H1 (cell line): ENCODE data around the gene A2ML1. TPM values are rescaled to one million over a fixed set of nuclear protein-coding genes. Genes with fewer than 3 reads are reported as not detected.

Experiments used
- CTCF ChIA-PET: fragments of 300-600 bp; sonication (Branson Sonifier 250); formaldehyde crosslinking; loops from one replicate; lab custom pipeline; 2021; ENCODE audit not compliant: partially characterized antibody; lab: Charles Lee
- POLR2A ChIA-PET: fragments of 300-600 bp; sonication (Branson Sonifier 250); formaldehyde crosslinking; loops from one replicate; lab custom pipeline; 2021; ENCODE audit warnings: inconsistent platforms; ENCODE audit not compliant: partially characterized antibody; lab: Charles Lee
- DNase-seq, 2 experiments: peaks; one replicate each; pipeline versions ENCODE4 v3.0.0 to v3.0.0-alpha.2; 2010 to 2022; ENCODE audit warnings: low spot score in 2 of 2, low read depth in 1 of 2, mixed read lengths in 1 of 2
- FAIRE-seq: peaks from 2 replicates; lab custom pipeline; 2011; peaks lifted over from hg19 to GRCh38; lab: Jason Lieb, UNC
- H2AFZ ChIP-seq: 2 replicates; pipeline ENCODE4 v1.8.1; 2012; ENCODE audit warnings: low read length, inconsistent platforms
- H2AK5ac ChIP-seq: 2 replicates; pipeline ENCODE4 v1.6.1; 2013; ENCODE audit warnings: low read depth, low read length
- H2BK120ac ChIP-seq: replicated peaks from 2 replicates; pipeline ENCODE3; 2013; ENCODE audit warnings: low read depth, low read length, inconsistent platforms
- H2BK12ac ChIP-seq: 2 replicates; pipeline ENCODE4 v1.6.1; 2013; ENCODE audit warnings: low read depth, low read length
- H2BK15ac ChIP-seq: 2 replicates; pipeline ENCODE4 v1.6.1; 2013; ENCODE audit warnings: low read length
- H2BK20ac ChIP-seq: 2 replicates; pipeline ENCODE4 v1.6.1; 2013; ENCODE audit warnings: low read length
- H2BK5ac ChIP-seq: 2 replicates; pipeline ENCODE4 v1.6.1; 2013; ENCODE audit warnings: low read depth, low read length
- H3K14ac ChIP-seq: 2 replicates; pipeline ENCODE4 v1.6.1; 2013; ENCODE audit warnings: inconsistent platforms; ENCODE audit not compliant: insufficient read length
- H3K18ac ChIP-seq: 2 replicates; pipeline ENCODE4 v1.6.1; 2013; ENCODE audit warnings: low read length; ENCODE audit errors: extremely low read depth
- H3K23ac ChIP-seq: 2 replicates; pipeline ENCODE4 v1.6.1; 2013; ENCODE audit warnings: inconsistent platforms; ENCODE audit not compliant: insufficient read length
- H3K23me2 ChIP-seq: 2 replicates; pipeline ENCODE4 v1.6.1; 2013; ENCODE audit warnings: low read depth, low read length
- H3K27ac ChIP-seq: 2 replicates; pipeline ENCODE4 v1.6.1; 2011; ENCODE audit warnings: low read depth, low read length, inconsistent platforms
- H3K27me3 ChIP-seq, 4 experiments: replicated peaks in 1 of 4; 1 replicate in 1 of 4; 2 replicates in 3 of 4; pipeline versions ENCODE4 v1.6.1 to v1.8.1; 2011 to 2013; ENCODE audit warnings: low read length in 3 of 4, mild to moderate bottlenecking in 3 of 4, inconsistent platforms in 2 of 4, mixed read lengths in 2 of 4, moderate library complexity in 1 of 4; ENCODE audit not compliant: control insufficient read depth in 3 of 4, insufficient read depth in 3 of 4; ENCODE audit errors: extremely low read depth in 1 of 4
- H3K36me3 ChIP-seq, 4 experiments: 2 replicates each; pipeline versions ENCODE4 v1.6.1 to v1.8.1; 2011 to 2013; ENCODE audit warnings: mild to moderate bottlenecking in 4 of 4, low read length in 3 of 4, moderate library complexity in 2 of 4, control low read depth in 1 of 4, inconsistent platforms in 1 of 4; ENCODE audit not compliant: insufficient read depth in 4 of 4, control insufficient read depth in 2 of 4
- H3K4ac ChIP-seq: replicated peaks from 2 replicates; pipeline ENCODE3; 2013; ENCODE audit warnings: low read length, low read depth, mixed read lengths, inconsistent platforms; ENCODE audit not compliant: insufficient read length
- H3K4me1 ChIP-seq, 4 experiments: replicated peaks in 1 of 4; 1 replicate in 1 of 4; 2 replicates in 3 of 4; pipeline versions ENCODE4 v1.6.1 to v1.8.1; 2011 to 2013; ENCODE audit warnings: low read length in 3 of 4, inconsistent platforms in 2 of 4, mixed read lengths in 1 of 4; ENCODE audit not compliant: insufficient read depth in 4 of 4, control insufficient read depth in 3 of 4
- H3K4me2 ChIP-seq, 2 experiments: 2 replicates each; pipeline versions ENCODE4 v1.6.1 to v1.8.1; 2011 to 2013; ENCODE audit warnings: low read depth in 2 of 2, low read length in 2 of 2, control low read depth in 1 of 2, inconsistent platforms in 1 of 2, mild to moderate bottlenecking in 1 of 2; ENCODE audit not compliant: insufficient read depth in 1 of 2
- H3K4me3 ChIP-seq, 4 experiments: fragments of 200-600, 300-600 bp in 1 of 4; sonication (generic), shearing (Covaris generic), sonication (Bioruptor Twin) in 1 of 4; 2 replicates each; pipeline versions ENCODE4 v1.5.1 to v1.8.1; 2011 to 2016; ENCODE audit warnings: low read length in 4 of 4, low read depth in 3 of 4, control low read depth in 2 of 4, inconsistent platforms in 2 of 4, mild to moderate bottlenecking in 2 of 4, mixed read lengths in 1 of 4, moderate library complexity in 1 of 4; ENCODE audit not compliant: insufficient read depth in 2 of 4; ENCODE audit errors: extremely low read depth in 1 of 4
- H3K56ac ChIP-seq: replicated peaks from 2 replicates; pipeline ENCODE3; 2013; ENCODE audit warnings: low read depth, mild to moderate bottlenecking, mixed read lengths, low read length, inconsistent platforms; ENCODE audit not compliant: insufficient read length
- H3K79me1 ChIP-seq: 2 replicates; pipeline ENCODE4 v1.6.1; 2013; ENCODE audit warnings: low read depth, low read length, control low read depth
- H3K79me2 ChIP-seq, 2 experiments: 2 replicates each; pipeline versions ENCODE4 v1.6.1 to v1.8.1; 2012 to 2013; ENCODE audit warnings: low read length in 2 of 2, mild to moderate bottlenecking in 2 of 2, inconsistent platforms in 1 of 2; ENCODE audit not compliant: insufficient read depth in 2 of 2, control insufficient read depth in 1 of 2
- H3K9ac ChIP-seq, 4 experiments: replicated peaks in 1 of 4; 1 replicate in 1 of 4; 2 replicates in 3 of 4; pipeline versions ENCODE4 v1.6.1 to v1.8.1; 2011 to 2013; ENCODE audit warnings: low read depth in 3 of 4, low read length in 3 of 4, control low read depth in 2 of 4, mild to moderate bottlenecking in 2 of 4, moderate library complexity in 2 of 4, inconsistent platforms in 1 of 4; ENCODE audit errors: extremely low read depth in 1 of 4
- H3K9me3 ChIP-seq, 2 experiments: 2 replicates each; pipeline versions ENCODE4 v1.6.1 to v1.8.1; 2012 to 2013; ENCODE audit warnings: mild to moderate bottlenecking in 2 of 2, moderate library complexity in 2 of 2, control low read depth in 1 of 2, inconsistent platforms in 1 of 2, low read depth in 1 of 2, low read length in 1 of 2, mixed read lengths in 1 of 2; ENCODE audit not compliant: insufficient read depth in 2 of 2
- H4K20me1 ChIP-seq, 2 experiments: replicated peaks in 1 of 2; 2 replicates each; pipeline versions ENCODE3 to v1.8.1; 2011 to 2013; ENCODE audit warnings: inconsistent platforms in 2 of 2, low read length in 2 of 2, mild to moderate bottlenecking in 1 of 2; ENCODE audit not compliant: insufficient read depth in 2 of 2, control insufficient read depth in 1 of 2
- H4K5ac ChIP-seq: 2 replicates; pipeline ENCODE4 v1.6.1; 2013; ENCODE audit warnings: low read length, low read depth, mixed read lengths, inconsistent platforms; ENCODE audit not compliant: insufficient read length
- H4K8ac ChIP-seq: 2 replicates; pipeline ENCODE4 v1.8.0; 2013; ENCODE audit warnings: mild to moderate bottlenecking, moderate library complexity, low read length, inconsistent platforms; ENCODE audit not compliant: insufficient read depth; ENCODE audit errors: extremely low read depth
- H4K91ac ChIP-seq: replicated peaks from 2 replicates; pipeline ENCODE3; 2013; ENCODE audit warnings: low read length, mixed read lengths, inconsistent platforms; ENCODE audit not compliant: insufficient read length
- CBX8 ChIP-seq: fragments of 300-800, 300-1000 bp; sonication (generic); IDR thresholded peaks from 2 replicates; pipeline ENCODE4 v1.7.1; 2016; ENCODE audit warnings: low read depth, low read length, borderline replicate concordance
- HDAC6 ChIP-seq: IDR thresholded peaks from one replicate; pipeline ENCODE4 v1.7.1; 2012; ENCODE audit warnings: low read depth, mild to moderate bottlenecking, inconsistent platforms, low read length, moderate library complexity
- POU5F1 ChIP-seq: IDR thresholded peaks from 2 replicates; pipeline ENCODE4 v1.6.1; 2011; ENCODE audit warnings: low read depth, mild to moderate bottlenecking, low read length, moderate library complexity
- SP1 ChIP-seq: IDR thresholded peaks from 2 replicates; pipeline ENCODE4 v1.6.1; 2011; ENCODE audit warnings: low read depth, low read length
- WGBS, 2 experiments: shearing (Covaris generic) in 1 of 2; methylation state at CpG; one replicate each; pipeline versions ENCODE4 v1.1.6 to v1.1.7; 2013 to 2015; ENCODE audit warnings: low lambda C conversion rate in 2 of 2, mixed read lengths in 2 of 2, inconsistent platforms in 1 of 2, low coverage in 1 of 2, missing lambda C conversion rate in 1 of 2; ENCODE audit not compliant: insufficient replicate concordance in 2 of 2, insufficient coverage in 1 of 2, insufficient read length in 1 of 2; ENCODE audit errors: extremely low coverage in 1 of 2, missing lambda C conversion rate in 1 of 2; 5-methylcytosine and 5-hydroxymethylcytosine counted together
- polyA plus RNA-seq, 7 experiments: library from polyadenylated mRNA; depleted of rRNA in 3 of 7; stranded (reverse) in 5 of 7; unstranded in 2 of 7; fragments of >200 nt in 5 of 7; fragments of 200-250 nt in 2 of 7; gene quantifications; 1 replicate in 5 of 7; 2 replicates in 1 of 7; 4 replicates in 1 of 7; pipeline versions ENCODE4 v1.2.1 to v1.2.3, GENCODE V29; 2011 to 2013; ENCODE audit warnings: missing spikeins in 2 of 7, mixed read lengths in 2 of 7
- total RNA-seq: library from RNA; stranded (reverse); fragmentation: NEBNext Ultra II Directional; extraction: Animal tissue kit (Norgen Biotek cat#: 25700); gene quantifications from 2 replicates; pipeline ENCODE4 v1.2.1, GENCODE V29; 2021

Gene A2ML1
- total and polyA plus RNA-seq, 2 of the 8 experiments (the other 6 are each of a cell fraction or from before 2014, with no cell fraction given), result 10.2 to 10.3 TPM

DNA sequence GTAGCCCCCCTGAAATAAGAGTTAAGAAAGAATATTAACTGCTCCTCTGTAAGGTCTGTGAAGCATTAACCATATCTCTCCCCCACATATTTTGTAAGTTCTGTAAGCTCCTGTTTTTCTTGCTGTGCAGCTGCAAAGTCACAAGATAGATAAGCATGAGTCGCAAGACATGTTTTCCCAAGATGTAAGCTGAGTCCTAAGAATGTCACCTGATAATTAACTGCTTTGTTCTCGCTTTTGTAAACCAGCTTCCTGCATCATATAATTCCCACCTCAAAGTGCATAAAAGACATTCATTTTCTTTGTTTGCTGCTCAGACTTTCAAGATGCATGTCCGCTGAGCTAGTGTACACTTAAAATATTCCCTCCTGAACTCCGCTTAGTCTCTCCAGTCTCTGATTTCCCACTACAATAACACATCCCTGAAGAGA, 64.9 kb downstream of the A2ML1 start:
- no peaks in the 10 kb centered on the region for H3K79me1 ChIP-seq
- H3K14ac ChIP-seq, result no peak overlapping the region
- H3K56ac ChIP-seq, result no peak overlapping the region
- DNase-seq (no peak), FAIRE-seq (no peak)
- ChIA-PET POLR2A (interaction anchor here (1.4 kb wide), 1 partner anchor 51 kb away, joined by 3 read pairs; no protein-coding TSS in a partner anchor), CTCF (interaction anchor here (0.8 to 1.9 kb wide), 2 partner anchors 9 to 27 kb away, joined by 4 to 5 read pairs; no protein-coding TSS in a partner anchor)
- no peak overlapping the region for H3K18ac ChIP-seq
- no peak overlapping the region for H3K9ac ChIP-seq
- no peak overlapping the region for H3K27ac ChIP-seq
- peaks cover 0 to 3% of the 10 kb centered on the region in 2 experiments; a peak in 2 of 4 replicates for H3K9me3 ChIP-seq
- no peak overlapping the region for H3K4ac ChIP-seq
- 92% methylated on average over 4 of the region's 4 CpGs; no CpG with 5 or more reads in 1 of the 2 experiments for WGBS, 2 experiments
- no peak overlapping the region for H2BK15ac ChIP-seq
- H3K4me1 ChIP-seq, result no peaks in the 10 kb centered on the region
- TF ChIP-seq SP1 (no peak), HDAC6 (no peak), POU5F1 (no peak), CBX8 (no peak)
- no peaks in the 10 kb centered on the region; the same call in 1 of the 2 replicates for H3K23me2 ChIP-seq
- H4K91ac ChIP-seq, result no peak overlapping the region
- no peak overlapping the region for H3K4me2 ChIP-seq
- no peaks in the 10 kb centered on the region for H3K27me3 ChIP-seq
- no peak overlapping the region for H3K23ac ChIP-seq
- H2BK20ac ChIP-seq, result no peak overlapping the region
- no peak overlapping the region for H2AFZ ChIP-seq
- H4K20me1 ChIP-seq, result no peaks in the 10 kb centered on the region
- H3K4me3 ChIP-seq, result no peak overlapping the region
- no peak overlapping the region for H2BK5ac ChIP-seq
- H3K79me2 ChIP-seq, result no peaks in the 10 kb centered on the region
- peaks cover 0 to 3% (median 0%) of the 10 kb centered on the region in 4 experiments; a peak in 2 of 8 replicates for H3K36me3 ChIP-seq
- H4K5ac ChIP-seq, result no peak overlapping the region
- no peak overlapping the region for H2BK120ac ChIP-seq
- no peak overlapping the region for H4K8ac ChIP-seq
- no peak overlapping the region for H2AK5ac ChIP-seq
- H2BK12ac ChIP-seq, result no peak overlapping the region
